ENCODE data around the gene MAP3K10.

The MAP3K10 gene

DNA sequence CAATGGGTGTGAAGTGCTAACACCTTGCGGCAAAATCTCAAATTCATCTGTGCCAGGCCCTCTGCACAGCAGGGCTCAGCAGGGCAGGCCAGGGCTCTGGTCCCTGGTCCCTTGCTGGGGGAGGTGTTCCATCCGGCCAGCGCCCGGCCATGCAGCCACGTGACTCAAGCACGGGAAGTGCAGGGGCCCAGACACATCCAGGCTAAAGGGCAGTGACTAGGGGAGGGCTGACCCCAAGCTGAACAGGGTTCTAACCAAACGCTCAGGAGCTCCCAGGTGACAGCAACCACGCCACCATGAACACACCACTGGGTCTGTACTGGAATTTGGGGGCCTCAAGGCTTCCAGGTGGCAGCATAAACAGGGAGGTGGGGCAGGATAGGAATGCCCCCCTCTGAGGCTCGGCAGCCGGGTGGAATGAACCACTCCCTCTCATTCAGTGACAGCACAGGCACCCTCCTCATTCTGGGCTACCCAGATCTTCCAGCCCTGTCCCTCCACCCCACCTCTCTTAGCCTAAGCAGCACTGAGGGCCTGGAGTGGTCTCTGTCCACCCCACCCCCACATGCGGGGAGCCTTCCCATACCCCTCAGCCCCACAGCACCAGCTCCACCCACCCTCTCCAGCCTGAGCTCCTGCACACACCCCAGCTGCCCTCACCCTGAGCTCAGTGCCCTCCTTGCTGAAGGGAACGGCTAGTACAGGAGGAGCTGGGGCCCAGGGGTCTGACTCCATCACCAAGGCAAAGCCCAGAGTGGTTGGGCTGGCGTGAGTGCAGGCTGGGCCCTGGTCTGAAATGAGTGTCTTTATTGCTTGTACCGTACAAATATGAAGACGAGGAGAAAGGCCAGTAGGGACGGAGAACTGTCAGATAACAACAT, 40.6 kb downstream of the MAP3K10 start:
- FAIRE-seq (no peak), DNase-seq (ENCODE audit: extremely low spot score, insufficient read length, low read depth) (no peak)

DNA sequence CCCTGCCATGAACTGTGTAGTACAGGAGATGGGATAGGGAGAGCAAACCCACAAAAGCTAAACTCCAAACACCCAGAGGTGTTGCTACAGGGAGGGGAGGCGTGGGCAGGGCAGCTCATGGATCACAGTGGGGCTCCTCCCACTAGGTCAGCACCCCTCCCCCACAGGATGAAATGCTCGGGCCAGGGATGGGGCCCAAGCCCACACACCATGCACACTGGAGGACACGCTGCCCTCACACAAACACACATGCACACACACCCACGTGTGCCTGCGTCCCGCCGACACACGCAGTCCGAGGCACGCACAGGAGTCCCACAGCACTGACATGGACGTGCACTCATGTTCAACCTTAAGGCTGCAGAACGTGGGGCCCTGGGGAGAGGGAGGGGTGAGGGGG, 41.3 kb downstream of the MAP3K10 start:
- DNase-seq (ENCODE audit: extremely low spot score, insufficient read length, low read depth) (no peak), FAIRE-seq (no peak)

DNA sequence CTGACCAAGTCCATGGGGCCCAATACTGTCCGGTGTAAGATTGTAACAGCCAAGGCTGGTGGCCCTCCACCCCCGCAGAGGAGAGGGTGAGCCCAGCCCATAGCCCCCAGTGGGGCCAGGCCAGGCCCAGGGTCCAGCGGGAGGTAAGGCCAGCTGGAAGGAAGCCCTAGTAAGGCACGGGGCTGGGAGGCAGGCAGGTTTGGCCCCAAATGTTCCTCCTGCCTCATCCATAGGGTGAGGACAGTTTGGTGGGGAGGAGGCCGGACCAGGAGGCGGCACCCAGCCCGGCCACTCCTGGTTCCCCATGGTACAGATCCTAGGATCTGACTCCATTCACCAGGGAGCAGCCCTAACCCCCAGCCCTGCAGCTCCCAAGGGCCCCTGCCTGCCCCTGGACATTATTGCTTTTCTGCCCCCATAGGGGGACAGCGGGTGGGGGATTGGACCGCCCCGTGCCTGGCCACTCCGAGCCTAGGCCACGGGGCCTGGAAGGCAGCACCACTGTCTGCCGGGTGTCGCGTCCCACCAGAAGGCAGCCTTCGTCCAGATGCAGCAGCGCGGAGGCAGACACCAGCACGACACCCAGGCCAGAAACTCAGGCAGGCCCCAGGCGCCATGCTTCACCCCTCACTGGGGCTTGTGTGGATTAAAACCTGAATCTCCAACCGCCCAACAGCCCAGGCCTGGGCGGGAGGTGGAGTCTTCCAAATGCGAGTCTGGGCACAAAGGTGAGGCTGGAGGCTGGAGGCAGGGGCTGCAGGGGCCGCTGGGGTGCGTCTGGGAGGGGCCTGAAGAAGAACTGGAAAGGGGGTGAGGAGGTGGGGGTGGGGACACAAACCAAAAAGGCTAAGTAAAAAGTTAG, 42.0 kb downstream of the MAP3K10 start:
- DNase-seq (ENCODE audit: extremely low spot score, insufficient read length, low read depth): no peak
- no peak for FAIRE-seq

DNA sequence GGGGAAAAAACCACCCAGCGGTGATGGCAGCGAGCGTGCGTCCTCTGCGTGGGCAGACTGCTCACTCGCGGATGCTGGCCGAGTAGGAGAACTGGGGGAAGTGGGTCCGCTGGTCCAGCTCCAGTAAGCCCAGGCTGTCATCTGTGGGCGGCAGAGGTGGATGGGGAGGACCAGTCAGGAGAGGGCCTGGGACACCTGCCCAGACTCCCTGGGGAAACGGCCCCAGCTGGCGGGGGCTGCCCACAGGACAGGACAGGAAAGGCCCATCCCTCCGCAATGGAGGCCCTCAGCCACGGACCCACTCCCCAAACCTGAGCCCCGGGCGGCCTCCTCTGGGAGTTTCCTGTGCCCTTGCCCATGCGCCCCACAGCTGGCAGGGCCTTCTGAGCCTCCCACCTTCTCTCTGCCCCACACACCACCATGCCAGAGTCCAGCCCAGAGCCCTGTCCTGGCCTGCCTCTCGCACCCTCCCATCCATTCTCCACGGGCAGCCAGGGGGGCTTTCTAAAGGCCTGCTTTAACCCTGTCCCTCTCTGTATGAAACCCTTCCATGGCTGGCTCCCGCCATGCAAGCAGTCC, 42.7 kb downstream of the MAP3K10 start:
- DNase-seq (ENCODE audit: extremely low spot score, insufficient read length, low read depth) (no peak), FAIRE-seq (no peak)

DNA sequence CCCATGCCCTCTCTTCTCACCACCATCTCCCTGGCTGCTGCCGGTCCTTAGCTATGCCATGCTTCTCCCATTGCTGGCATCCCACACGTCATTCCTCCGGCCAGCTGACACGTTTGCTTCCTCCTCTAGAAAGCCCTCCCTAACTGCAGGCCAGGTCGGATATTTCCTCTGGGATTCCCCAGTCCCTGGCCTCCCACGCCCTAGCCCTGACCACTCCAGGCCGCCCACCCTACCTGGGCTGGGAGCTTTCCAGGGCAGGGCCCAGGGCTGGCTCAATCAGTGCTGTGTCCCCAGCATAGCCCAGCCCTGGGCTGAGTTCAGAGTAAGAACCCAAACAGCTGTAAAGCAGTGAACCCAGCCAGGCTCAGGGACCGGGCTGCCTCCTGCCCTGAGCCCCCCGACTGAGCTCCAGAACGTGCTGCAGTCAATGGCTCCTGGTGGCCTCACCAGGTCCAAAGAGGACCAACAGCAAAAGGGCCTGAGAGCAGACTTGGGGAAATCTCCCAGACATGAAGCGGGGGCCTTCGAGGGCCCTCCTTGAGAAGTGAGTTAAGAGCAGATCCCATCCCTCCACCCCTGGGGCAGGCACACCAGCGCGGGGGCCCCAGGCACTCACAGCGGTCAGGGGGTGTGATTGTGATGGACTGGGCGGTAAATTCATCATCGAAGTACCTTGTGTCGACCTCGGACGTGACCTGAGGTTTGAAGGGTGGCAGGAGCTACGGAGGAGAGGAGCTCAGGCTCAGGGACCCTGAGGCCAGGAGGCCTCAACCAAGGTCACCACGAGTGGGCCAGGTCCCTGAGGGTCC, 43.4 kb downstream of the MAP3K10 start:
- no peak for DNase-seq (ENCODE audit: extremely low spot score, insufficient read length, low read depth)
- no peak for FAIRE-seq

DNA sequence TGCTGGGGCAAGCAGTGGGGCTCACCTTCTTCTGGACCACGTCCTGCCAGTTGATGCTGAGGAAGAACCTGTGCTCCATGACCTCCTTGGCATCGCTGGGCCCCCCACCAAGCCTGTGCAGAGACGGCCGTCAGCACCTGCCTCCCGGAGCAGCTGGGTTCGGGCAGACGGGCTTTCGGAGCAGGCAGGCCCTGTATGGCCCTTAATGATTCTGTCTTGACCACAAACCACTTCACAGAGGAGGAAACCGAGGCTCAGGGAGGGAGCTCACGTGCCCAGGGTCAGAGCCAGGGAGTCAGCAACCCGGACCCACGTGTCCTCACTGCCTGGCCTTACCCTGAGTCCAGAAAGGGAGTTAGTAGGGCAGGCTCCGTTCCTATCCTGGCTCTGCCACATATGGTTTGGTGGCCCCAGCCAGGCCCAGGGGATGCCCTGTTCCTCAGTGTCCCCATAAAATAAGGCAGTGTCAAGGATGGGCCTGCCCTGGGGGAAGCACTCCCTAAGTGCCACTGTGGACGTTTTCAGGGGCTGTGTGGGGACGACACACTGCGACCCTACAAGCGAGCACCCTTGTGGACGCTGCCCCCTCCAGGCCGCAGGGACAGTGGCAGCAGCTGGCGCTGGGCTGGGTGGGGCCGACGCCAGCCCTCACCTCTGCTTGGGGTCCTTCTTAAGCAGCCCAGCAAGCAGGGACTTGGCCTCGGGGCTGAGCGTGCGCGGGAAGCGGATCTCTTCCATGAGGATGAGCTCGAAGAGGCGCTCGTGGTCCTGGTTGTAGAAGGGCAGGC, 44.2 kb downstream of the MAP3K10 start:
- DNase-seq (ENCODE audit: extremely low spot score, insufficient read length, low read depth): no peak
- FAIRE-seq: no peak

DNA sequence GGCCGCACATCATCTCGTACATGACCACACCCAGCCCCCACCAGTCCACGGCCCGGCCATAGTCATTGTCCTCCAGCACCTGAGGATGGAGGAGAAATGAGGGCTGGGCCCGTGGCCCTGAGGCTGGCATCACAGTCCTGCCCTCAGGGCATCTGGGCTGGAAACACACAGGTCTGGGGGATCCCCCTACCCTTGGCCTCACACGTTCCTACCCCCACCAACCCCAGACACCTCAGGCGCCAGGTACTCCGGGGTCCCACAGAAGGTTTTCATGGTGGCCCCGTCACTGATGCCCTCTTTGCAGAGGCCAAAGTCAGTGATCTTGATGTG, 44.8 kb downstream of the MAP3K10 start:
- DNase-seq (ENCODE audit: extremely low spot score, insufficient read length, low read depth): no peak
- FAIRE-seq: no peak

DNA sequence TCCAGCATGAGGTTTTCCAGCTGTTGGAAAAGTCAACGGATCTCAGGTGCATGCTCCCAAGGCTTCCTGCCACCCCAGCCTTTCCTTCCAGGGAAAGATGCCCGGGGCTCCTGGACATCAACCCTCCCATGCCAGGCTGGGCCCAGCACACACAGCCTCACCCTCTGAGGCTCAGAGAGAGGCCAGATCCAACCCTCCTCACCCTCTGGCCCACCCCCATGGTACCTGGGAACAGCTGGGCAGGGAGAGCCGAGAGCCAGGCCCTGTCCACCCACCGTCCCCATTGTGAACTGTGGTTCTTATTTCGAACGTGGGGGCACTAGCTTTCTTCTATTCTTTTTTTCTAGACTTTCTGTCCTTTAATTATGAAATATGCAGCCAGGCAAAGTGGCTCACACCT, 45.1 kb downstream of the MAP3K10 start:
- DNase-seq (ENCODE audit: extremely low spot score, insufficient read length, low read depth) (no peak), FAIRE-seq (no peak)

DNA sequence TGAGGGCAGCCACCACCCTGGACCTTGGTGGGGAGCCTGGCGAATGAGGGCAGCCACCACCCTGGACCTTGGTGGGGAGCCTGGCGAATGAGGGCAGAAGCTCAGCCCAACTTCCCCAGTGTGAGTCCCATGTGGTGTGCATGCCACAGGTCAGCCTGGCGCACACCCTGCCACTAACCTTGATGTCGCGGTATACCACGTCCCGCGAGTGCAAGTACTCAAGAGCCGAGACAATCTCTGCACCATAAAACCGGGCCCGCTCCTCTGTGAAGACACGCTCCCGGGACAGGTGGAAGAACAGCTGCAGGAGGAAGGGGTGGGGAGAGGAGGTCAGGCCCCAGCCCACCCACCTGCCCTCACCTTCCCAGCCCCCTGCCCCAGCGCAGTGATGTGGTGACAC, 46.6 kb downstream of the MAP3K10 start:
- FAIRE-seq: no peak
- no peak for DNase-seq (ENCODE audit: extremely low spot score, insufficient read length, low read depth)

DNA sequence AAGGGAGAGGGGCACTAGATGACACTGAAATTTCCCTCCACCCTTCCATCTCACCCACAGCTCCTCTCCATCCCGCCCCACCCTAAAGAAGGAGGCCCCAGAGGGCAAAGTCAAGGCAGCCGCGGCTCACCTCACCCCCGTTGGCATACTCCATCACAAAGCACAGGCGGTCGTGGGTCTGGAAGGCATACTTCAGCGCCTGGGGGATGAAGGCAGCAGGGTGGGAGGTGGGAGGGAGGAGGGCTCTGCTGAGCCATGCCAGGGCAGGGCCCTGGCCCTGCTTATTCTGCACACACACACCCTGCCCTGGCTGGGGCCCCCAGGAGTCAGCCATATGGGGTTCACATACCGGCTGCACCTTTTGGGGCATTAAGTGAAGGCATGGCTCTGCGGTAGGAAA, 47.5 kb downstream of the MAP3K10 start:
- FAIRE-seq (no peak), DNase-seq (ENCODE audit: extremely low spot score, insufficient read length, low read depth) (no peak)

DNA sequence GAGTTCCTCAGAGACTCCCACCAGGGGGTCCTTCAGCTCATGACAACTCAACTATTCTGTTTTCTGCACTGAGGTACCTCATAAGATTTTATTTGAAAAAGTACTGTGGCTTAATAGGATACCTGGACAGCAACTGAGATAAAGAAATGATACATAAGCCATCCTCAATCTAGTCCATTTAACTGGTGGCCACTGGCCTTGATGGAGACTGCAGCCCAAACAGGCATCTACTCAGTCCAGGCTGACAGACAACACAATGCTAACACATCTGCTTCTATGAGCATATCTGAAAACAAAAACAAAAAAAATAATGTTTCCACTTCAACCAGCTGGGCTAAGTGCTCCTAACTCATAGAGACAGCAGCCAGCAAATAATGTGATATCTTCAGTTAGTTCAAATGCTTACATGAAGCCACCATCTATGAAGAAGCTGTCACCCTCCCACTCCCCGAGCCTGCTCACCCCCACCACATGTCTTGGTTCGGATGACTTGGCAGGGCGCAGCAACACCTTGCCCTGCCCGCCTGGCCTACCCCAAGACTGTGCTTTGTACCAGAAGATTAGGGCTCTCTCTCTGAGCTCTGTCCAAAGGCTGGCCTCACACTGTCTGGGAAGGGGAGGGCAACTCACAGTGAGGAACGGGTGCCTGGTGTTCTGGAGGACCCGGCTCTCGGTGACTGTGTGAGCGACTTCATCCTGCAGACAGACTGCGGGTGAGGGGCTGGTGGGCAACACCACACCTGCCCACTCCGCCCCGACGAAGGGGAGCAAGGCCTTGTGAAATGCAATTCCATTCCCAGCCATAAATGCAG, 48.4 kb downstream of the MAP3K10 start:
- DNase-seq (ENCODE audit: extremely low spot score, insufficient read length, low read depth) (no peak), FAIRE-seq (no peak)

DNA sequence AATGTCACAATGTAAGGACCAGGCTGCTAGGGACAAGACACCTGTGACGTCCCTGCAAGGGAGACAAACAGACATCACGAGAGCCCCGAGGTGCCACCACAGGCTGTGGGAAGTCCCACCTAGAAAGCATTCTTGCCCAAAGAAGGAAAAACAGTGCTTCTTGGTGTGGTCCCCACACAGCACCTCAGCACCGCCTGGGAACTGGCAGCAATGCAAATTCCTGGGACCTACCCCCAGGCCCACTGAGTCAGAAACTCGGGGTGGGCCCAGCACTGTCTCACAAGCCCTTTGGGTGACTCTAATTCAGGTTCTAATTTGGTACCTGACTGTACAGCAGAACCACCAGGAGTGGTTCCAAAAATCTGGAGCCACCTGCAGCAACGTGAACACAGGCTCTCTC, 49.1 kb downstream of the MAP3K10 start:
- no peak for DNase-seq (ENCODE audit: extremely low spot score, insufficient read length, low read depth)
- FAIRE-seq: no peak

DNA sequence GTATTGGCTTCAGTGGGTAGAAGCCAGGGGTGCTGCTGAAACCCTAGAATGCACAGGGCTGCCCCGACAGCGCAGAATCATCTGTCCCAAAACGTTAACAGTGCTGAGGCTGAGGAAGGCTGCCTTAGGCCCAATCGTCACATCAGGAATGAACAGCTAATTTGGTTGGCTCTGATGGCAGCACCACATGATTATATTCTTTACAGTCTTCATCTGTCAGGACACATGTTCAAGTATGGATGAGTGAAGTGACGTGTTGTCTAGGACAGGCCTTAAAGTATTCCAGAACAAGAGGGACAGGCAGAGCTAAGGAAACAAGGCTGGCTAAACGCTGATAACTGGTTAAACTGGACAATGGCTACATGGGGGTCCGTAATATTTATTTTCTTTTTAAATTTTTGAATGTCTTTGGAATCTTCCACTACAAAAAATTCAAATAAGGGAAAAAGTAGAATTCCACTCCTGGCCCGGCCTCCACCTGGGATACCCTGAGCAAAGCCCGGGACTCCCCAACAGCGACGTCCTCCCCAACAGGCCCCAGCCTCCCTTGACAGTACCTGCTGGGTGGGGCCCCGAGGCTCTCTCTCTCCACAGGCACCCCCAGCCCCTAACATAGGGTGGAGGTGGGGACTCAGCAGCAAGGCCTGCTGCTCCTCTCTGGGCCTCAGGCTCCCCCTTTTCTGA, 50.0 kb downstream of the MAP3K10 start:
- no peak for FAIRE-seq
- no peak for DNase-seq (ENCODE audit: extremely low spot score, insufficient read length, low read depth)

DNA sequence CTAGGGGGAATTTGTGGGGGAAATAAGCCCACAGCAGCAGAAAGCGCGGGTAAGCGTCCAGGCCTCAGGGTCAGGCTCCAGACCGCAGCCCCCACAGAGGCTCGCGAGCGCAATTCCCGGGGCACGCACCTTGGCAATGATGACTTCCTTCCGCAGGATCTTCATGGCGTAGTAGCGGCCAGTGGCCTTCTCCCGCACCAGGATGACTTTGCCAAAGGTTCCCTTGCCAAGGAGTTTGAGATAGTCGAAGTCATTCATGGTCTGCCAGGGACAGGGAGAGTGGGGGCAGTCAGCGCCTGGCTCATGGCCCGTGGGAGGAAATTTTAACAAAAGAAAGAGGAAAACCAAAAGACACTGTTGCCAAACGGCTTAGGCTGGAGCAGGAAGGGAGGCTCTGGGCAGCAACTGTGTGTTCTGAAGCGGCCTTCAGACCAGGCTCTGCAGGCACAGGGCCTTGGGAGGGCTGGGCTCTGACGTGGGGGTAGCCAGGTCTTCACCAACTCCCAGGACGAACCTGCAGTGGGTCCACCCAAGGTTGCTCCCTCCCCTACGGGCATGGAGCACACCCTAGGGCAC, 50.7 kb downstream of the MAP3K10 start:
- FAIRE-seq (no peak), DNase-seq (ENCODE audit: extremely low spot score, insufficient read length, low read depth) (no peak)

DNA sequence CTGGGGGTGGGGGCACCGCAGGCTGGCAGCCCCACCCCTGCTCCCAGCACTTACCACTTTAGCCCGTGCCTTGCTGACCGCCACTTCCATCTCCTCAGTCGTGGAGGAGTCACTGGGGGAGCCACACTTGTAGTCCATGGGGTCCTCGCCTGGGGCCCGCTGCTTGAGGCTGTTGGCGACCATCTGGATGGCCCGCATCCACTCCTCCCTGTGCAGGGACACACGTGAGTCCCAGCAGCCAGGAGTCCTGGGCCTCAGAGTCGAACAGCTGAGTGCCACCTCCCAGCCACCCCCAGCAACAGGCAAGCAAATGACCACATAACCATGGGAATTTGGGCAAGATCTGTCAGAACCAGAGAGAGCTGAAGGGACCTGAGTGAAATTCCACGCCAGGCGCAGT, 51.3 kb downstream of the MAP3K10 start:
- FAIRE-seq (no peak), DNase-seq (ENCODE audit: extremely low spot score, insufficient read length, low read depth) (no peak)

DNA sequence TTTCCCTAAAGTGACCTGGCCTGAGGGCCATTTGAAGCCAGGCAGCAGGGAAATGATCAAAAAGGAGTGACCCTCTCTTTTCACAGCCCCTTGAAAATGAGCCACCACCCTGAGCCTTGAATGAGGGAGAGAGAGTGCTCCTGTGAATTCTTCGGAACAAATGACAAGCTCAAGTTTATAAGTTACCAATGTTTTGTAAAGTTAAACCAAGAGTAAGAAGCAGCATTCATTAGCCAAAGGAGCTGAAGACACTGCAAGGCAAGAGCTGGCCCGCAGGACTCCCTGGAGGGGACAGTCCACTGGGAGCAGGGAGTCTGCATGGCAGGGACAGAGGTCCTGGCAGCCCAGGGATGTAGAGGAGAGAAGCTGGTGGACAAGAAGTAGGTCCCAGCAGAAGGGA, 52.0 kb downstream of the MAP3K10 start:
- FAIRE-seq (no peak), DNase-seq (ENCODE audit: extremely low spot score, insufficient read length, low read depth) (no peak)

DNA sequence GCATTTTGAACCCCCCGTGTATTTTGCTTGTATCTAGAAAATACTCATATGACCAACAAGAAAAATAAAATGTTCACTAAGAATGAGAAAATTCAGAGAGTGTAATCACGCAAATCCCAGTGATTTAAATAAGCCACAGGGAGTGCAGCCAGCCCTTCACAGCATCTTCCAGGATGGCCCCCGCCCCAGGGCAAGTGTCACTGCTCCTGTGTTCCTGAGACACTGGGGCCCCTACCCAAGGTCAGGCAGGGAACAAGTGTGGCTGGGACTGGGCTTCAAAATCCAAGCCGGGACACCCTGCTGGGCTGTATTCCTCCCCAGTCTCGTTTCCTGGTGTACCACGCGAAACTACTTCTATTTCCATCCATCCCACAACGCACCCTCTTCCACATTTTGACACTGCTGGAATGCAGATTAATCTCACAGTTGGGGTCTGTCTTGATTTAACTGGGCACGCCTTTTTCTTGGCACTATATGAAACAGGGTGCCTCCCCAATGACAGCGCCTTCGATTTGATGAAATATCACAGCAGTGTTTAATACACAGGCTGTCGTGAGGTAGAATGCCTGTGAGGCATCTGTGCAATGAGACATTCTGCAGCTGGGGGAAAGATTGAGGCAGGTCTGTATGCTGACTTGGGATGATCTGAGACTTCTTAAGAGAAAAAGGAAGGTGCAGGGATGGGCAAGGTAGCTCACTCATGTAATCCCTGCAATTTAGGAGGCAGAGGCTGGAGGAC, 53.5 kb downstream of the MAP3K10 start:
- FAIRE-seq: no peak

More for the DNA sequence above, 53.5 kb downstream of the MAP3K10 start:
- no peak for DNase-seq (ENCODE audit: extremely low spot score, insufficient read length, low read depth)

Measured in GM18507 (cell line).